Colonic mucosa (tissue), 4 donors: ENCODE results near the gene CFAP251. TPM values are rescaled to one million over a fixed set of nuclear protein-coding genes. Genes with fewer than 3 reads are reported as not detected.

ENCODE experiments used
- DNase-seq: peaks from one replicate; pipeline ENCODE4 v3.0.0-alpha.2; 2020
- H3K27ac ChIP-seq: fragments of 200-600 bp; one replicate; pipeline ENCODE4 v1.8.0; 2021
- H3K27me3 ChIP-seq: fragments of 200-600 bp; one replicate; pipeline ENCODE4 v1.8.0; 2021
- H3K36me3 ChIP-seq: fragments of 200-600 bp; one replicate; pipeline ENCODE4 v1.8.0; 2021
- H3K4me1 ChIP-seq: fragments of 200-600 bp; one replicate; pipeline ENCODE4 v1.8.0; 2021; ENCODE audit warnings: mild to moderate bottlenecking
- H3K4me3 ChIP-seq: fragments of 200-600 bp; one replicate; pipeline ENCODE4 v1.8.0; 2021
- H3K9ac ChIP-seq, 2 donors: one replicate each; pipeline ENCODE4 v1.7.0; 2013; ENCODE audit warnings: control low read depth in 2 of 2, low read depth in 2 of 2, low read length in 2 of 2
- H3K9me3 ChIP-seq: fragments of 200-600 bp; one replicate; pipeline ENCODE4 v1.8.0; 2021
- intact Hi-C: fragments of 100-400 bp; cut with DNase I; formaldehyde crosslinking; loops from one replicate; pipeline ENCODE4 v1.14.1; 2022
- total RNA-seq, 2 donors: library from RNA; stranded (reverse); fragmentation: NEBNext Ultra II Directional in 1 of 2; extraction: Animal tissue kit (Norgen Biotek cat#: 25700) in 1 of 2; gene quantifications; one replicate each; pipeline ENCODE4 v1.2.1, GENCODE V29; 2021
- TF ChIP-seq, protein P1 (sequence below): fragments of 200-600 bp; IDR thresholded peaks from one replicate; pipeline ENCODE4 v1.8.0; 2022; ENCODE audit warnings: antibody characterized with exemption, mild to moderate bottlenecking
- donor health status: healthy.
- donor health status: DM: no; HTN: no; CAD: no.
- donor health status: DM: no; HTN: no; CAD: no.

The CFAP251 gene
- total RNA-seq, 2 donors from 2014 or later = 0.64 to 0.93 TPM

DNA sequence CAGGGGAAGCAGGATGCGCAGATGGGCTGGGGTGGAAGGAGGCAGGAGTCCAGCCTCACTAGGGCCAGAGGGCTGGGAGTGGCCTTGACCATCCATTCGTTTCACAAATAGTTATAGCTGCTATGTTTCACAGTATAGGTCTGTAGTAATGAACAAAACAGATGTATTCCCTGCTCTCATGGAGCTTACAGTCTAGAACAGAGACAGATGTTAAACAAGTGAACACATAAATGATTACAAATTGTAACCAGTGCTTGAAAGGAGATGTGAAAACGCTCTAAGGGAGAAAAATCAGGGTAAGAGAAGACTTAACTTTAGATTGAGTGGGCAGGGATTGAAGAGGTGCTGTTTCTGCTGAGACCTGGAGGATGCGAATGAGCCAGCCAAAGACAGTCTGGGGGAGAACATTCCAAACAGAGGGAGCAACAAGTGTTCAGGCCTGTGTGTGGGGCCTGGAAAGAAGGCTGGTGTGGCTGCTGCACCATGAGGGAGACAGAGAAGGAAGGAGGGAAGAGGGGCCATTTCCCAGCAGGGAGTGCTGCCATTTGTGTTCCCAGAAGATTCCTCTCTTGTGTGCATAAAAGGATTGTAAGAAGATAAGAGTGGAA is 14.6 kb downstream of the CFAP251 start:
- H3K4me1 ChIP-seq = no peaks in the 10 kb centered on the region
- no peak overlapping the region for H3K9ac ChIP-seq
- intact Hi-C loops = no loop called here
- H3K4me3 ChIP-seq = no peak overlapping the region
- no peaks in the 10 kb centered on the region for H3K27me3 ChIP-seq
- TF ChIP-seq, protein P1, sequence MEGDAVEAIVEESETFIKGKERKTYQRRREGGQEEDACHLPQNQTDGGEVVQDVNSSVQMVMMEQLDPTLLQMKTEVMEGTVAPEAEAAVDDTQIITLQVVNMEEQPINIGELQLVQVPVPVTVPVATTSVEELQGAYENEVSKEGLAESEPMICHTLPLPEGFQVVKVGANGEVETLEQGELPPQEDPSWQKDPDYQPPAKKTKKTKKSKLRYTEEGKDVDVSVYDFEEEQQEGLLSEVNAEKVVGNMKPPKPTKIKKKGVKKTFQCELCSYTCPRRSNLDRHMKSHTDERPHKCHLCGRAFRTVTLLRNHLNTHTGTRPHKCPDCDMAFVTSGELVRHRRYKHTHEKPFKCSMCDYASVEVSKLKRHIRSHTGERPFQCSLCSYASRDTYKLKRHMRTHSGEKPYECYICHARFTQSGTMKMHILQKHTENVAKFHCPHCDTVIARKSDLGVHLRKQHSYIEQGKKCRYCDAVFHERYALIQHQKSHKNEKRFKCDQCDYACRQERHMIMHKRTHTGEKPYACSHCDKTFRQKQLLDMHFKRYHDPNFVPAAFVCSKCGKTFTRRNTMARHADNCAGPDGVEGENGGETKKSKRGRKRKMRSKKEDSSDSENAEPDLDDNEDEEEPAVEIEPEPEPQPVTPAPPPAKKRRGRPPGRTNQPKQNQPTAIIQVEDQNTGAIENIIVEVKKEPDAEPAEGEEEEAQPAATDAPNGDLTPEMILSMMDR = no peak
- H3K36me3 ChIP-seq = no peaks in the 10 kb centered on the region
- H3K9me3 ChIP-seq = no peaks in the 10 kb centered on the region
- no peak overlapping the region for H3K27ac ChIP-seq
- DNase-seq = no peak

DNA sequence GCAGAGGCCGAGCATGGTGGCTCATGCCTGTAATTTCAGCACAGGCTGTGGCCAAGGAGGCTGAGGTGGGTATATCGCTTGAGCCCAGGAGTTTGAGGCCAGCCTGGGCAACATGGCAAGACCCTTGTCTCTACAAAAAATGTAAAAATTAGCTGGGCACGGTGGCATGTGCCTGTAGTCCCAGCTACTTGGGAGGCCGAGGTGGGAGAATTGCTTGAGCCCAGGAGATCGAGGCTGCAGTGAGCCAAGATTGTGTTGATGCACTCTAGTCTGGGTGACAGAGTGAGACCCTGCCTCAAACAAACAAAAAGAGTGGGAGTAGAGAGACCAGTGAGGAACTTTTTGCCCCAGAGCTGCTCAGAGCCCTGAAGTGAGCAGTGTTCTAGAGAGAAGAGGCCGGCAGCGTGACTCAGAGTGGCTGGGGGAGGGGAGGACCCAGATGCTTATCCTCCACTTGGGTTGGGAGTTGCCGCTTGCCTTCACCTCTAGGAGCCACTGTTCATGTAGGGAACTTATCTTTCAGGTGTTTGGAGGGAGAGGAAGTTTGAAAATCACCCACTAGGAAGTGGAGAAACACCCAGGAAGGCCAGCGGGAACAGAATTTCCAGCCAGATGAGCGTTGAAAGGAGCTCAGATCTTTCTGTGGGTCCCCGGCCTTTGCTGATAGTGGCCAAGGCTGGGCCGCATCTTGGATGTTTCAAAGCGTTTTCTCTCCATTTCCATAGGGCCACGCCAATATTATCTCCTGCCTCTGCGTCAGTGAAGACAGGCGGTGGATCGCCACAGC is 15.3 kb downstream of the CFAP251 start:
- Histone ChIP-seq H3K9me3 (no peaks in the 10 kb centered on the region), H3K4me1 (no peaks in the 10 kb centered on the region), H3K27me3 (no peaks in the 10 kb centered on the region), H3K36me3 (no peaks in the 10 kb centered on the region), H3K27ac (no peak overlapping the region), H3K4me3 (no peak overlapping the region), H3K9ac (no peak overlapping the region)
- TF ChIP-seq, protein P1 = no peak
- DNase-seq = no peak
- intact Hi-C loops = no loop called here

DNA sequence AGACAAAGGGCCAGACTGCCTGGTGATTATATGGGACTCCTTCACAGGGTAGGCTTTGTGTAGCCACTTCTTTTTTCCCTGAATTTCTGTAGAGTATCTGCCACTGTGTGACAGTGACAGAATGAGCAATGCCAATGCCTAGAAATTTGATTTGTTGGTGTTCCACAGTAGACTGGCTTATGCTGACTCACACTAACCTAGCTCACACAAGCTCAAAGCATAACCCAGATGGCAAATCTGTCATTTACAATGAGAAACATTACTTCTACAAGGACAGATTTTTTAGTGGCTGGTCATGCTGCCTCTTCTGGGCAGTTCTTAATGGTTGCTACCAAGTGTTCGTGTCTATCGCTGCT is 15.9 kb downstream of the CFAP251 start:
- H3K27ac ChIP-seq = no peak overlapping the region
- no peak overlapping the region for H3K4me3 ChIP-seq
- H3K9ac ChIP-seq = no peak overlapping the region
- no peaks in the 10 kb centered on the region for H3K9me3 ChIP-seq
- H3K36me3 ChIP-seq = no peaks in the 10 kb centered on the region
- H3K4me1 ChIP-seq = no peaks in the 10 kb centered on the region
- DNase-seq = no peak
- H3K27me3 ChIP-seq = no peaks in the 10 kb centered on the region
- intact Hi-C loops = no loop called here
- TF ChIP-seq, protein P1 = no peak

DNA sequence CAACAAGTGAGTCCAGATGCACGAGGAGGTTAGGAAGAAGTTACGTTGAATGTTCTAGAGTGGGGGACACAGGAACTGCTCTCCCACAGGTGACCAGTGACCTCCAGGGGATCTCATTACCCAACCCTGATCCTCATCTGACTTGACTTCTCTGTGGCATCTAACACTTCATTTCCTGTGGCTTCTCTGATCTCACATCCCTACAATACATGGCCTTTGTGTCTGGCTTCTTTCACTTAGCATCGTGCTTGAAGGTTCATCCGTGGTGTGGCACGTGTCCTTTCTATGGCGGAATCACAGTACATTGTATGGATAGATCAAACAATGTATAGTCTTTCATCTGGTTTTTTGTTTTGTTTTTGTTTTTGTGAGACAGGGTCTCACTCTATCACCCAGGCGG is 19.3 kb downstream of the CFAP251 start:
- TF ChIP-seq, protein P1 = no peak
- H3K4me1 ChIP-seq = no peaks in the 10 kb centered on the region
- intact Hi-C loops = no loop called here
- no peaks in the 10 kb centered on the region for H3K27me3 ChIP-seq
- H3K27ac ChIP-seq = no peak overlapping the region
- no peaks in the 10 kb centered on the region for H3K36me3 ChIP-seq
- no peak overlapping the region for H3K9ac ChIP-seq
- H3K9me3 ChIP-seq = no peaks in the 10 kb centered on the region
- H3K4me3 ChIP-seq = no peak overlapping the region
- no peak for DNase-seq

DNA sequence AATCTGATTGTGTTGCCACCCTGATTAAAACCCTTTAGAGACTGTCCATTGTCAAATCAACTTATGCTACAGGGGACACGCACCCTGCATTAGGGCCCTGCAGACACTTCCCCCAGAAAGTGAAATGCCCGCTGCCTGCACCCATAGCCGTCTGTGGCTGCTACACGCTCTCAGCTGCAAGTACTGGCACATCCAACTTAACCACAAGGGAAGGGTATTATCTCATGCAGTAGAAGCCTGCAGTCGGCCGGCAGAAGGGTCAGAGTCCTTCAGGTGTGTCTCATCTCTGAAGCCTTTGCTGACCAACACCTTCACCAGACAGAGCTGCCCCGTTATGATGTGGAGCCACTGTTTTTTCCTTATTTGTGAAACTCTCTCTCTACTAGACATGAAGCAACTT is 20.8 kb downstream of the CFAP251 start:
- Histone ChIP-seq H3K27me3 (no peaks in the 10 kb centered on the region), H3K4me3 (no peak overlapping the region), H3K36me3 (no peaks in the 10 kb centered on the region), H3K9me3 (no peaks in the 10 kb centered on the region), H3K4me1 (no peaks in the 10 kb centered on the region), H3K9ac (no peak overlapping the region), H3K27ac (no peak overlapping the region)
- TF ChIP-seq, protein P1 = no peak
- DNase-seq = no peak
- intact Hi-C loops = no loop called here
